ENCODE data around the gene MOB3A. TPM values are rescaled to one million over a fixed set of nuclear protein-coding genes. Genes with fewer than 3 reads are reported as not detected.

The MOB3A gene
- total and polyA plus RNA-seq, 2 of the 13 experiments (the other 11 are each of a cell fraction or from before 2014, with no cell fraction given) = 3.5 to 17.8 TPM

DNA sequence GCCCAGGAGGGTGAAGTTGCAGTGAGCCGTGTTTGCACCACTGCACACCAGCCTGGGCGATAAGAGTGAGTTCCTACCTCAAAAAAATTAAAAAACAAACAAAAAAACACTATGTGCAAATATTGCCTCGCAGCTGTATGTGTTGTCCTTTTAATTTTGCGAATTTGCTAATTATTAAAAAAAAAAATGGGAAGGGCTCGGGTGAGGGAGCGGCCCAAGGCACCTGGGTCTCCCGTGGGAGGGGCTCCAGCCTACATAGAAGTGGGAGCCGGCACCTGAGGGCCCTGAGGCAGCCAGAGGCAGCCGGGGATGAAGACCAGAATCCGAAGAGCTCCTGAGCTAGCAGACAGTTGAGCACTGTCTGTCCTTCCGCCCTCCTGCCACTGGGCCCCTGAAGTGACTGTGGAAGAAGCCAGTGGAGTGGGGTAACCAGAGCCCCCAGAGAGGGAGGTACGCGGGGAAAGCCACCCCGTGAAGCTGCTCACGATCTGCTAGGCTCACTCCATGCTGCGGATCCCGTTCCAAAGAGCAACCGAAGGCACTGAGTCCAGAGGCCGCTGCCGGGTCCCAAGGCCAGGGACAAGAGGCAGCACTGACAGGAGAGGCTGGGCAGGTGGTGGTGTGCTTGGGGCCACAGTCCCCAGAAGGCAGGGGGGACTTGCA, 7.0 kb upstream of the MOB3A start (continued):
- no peak for TF ChIP-seq E2F1 (CRISPR knock-in tag; IDR thresholded peaks at IDR 0.05)
- TF ChIP-seq MEIS1 (CRISPR knock-in tag; IDR thresholded peaks at IDR 0.05; ENCODE audit: borderline replicate concordance) = no peak
- TF ChIP-seq, protein P1, sequence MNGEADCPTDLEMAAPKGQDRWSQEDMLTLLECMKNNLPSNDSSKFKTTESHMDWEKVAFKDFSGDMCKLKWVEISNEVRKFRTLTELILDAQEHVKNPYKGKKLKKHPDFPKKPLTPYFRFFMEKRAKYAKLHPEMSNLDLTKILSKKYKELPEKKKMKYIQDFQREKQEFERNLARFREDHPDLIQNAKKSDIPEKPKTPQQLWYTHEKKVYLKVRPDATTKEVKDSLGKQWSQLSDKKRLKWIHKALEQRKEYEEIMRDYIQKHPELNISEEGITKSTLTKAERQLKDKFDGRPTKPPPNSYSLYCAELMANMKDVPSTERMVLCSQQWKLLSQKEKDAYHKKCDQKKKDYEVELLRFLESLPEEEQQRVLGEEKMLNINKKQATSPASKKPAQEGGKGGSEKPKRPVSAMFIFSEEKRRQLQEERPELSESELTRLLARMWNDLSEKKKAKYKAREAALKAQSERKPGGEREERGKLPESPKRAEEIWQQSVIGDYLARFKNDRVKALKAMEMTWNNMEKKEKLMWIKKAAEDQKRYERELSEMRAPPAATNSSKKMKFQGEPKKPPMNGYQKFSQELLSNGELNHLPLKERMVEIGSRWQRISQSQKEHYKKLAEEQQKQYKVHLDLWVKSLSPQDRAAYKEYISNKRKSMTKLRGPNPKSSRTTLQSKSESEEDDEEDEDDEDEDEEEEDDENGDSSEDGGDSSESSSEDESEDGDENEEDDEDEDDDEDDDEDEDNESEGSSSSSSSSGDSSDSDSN (CRISPR knock-in tag; IDR thresholded peaks at IDR 0.05) = peak; percentile 95
- TF ChIP-seq ZNF225 (CRISPR knock-in tag; IDR thresholded peaks at IDR 0.05) = no peak
- TF ChIP-seq ZNF773 (CRISPR knock-in tag; IDR thresholded peaks at IDR 0.05; ENCODE audit: borderline replicate concordance) = no peak
- TF ChIP-seq LBX2 (CRISPR knock-in tag; IDR thresholded peaks at IDR 0.05; ENCODE audit: borderline replicate concordance) = no peak
- no peak for TF ChIP-seq GTF2F1 (IDR thresholded peaks at IDR 0.05; ENCODE audit: low read length)
- TF ChIP-seq RELA (CRISPR knock-in tag; IDR thresholded peaks at IDR 0.05) = no peak
- TF ChIP-seq RAD21 (CRISPR knock-in tag; IDR thresholded peaks at IDR 0.05) = peak; percentile 14; the same call in 1 of the 2 replicates
- TF ChIP-seq, protein P2, sequence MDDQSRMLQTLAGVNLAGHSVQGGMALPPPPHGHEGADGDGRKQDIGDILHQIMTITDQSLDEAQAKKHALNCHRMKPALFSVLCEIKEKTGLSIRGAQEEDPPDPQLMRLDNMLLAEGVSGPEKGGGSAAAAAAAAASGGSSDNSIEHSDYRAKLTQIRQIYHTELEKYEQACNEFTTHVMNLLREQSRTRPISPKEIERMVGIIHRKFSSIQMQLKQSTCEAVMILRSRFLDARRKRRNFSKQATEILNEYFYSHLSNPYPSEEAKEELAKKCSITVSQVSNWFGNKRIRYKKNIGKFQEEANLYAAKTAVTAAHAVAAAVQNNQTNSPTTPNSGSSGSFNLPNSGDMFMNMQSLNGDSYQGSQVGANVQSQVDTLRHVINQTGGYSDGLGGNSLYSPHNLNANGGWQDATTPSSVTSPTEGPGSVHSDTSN (CRISPR knock-in tag; IDR thresholded peaks at IDR 0.05; ENCODE audit: borderline replicate concordance) = no peak
- TF ChIP-seq ZNF749 (CRISPR knock-in tag; IDR thresholded peaks at IDR 0.05; ENCODE audit: borderline replicate concordance) = no peak
- TF ChIP-seq ZFYVE20 (CRISPR knock-in tag; IDR thresholded peaks at IDR 0.05; ENCODE audit: borderline replicate concordance, low read depth) = no peak
- TF ChIP-seq, protein P3, sequence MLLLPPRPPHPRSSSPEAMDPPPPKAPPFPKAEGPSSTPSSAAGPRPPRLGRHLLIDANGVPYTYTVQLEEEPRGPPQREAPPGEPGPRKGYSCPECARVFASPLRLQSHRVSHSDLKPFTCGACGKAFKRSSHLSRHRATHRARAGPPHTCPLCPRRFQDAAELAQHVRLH (CRISPR knock-in tag; IDR thresholded peaks at IDR 0.05; ENCODE audit: borderline replicate concordance, low read depth) = no peak
- TF ChIP-seq ZBTB33 (CRISPR knock-in tag; IDR thresholded peaks at IDR 0.05) = peak; percentile 76
- no peak for TF ChIP-seq HOMEZ (CRISPR knock-in tag; IDR thresholded peaks at IDR 0.05; ENCODE audit: low read depth)
- TF ChIP-seq SALL1 (CRISPR knock-in tag; IDR thresholded peaks at IDR 0.05) = peak; percentile 50; the same call in 1 of the 2 replicates
- TF ChIP-seq MIER2 (CRISPR knock-in tag; IDR thresholded peaks at IDR 0.05) = 0 out of 2 replicates have a peak, but pooled peaks have one; percentile 16
- TF ChIP-seq NONO (IDR thresholded peaks at IDR 0.05) = no peak
- TF ChIP-seq NONO (CRISPR knock-in tag; conservative IDR thresholded peaks at IDR 0.05) = 0 out of 2 replicates have a peak, but pooled peaks have one; percentile 58

All from HepG2 (cell line).